Left forelimb (tissue), 1 donor: ENCODE measurements around the gene SHISA9.

Experiments
- DNase-seq: peaks from one replicate; pipeline ENCODE4 v3.0.0-alpha.2; 2018; ENCODE audit warnings: low spot score

SHISA9 gene

GRCh38 chr16:12951976-12952375, 50.6 kb downstream of the SHISA9 start:
- DNase-seq: no peak

- DNase-seq: no peak
Observed at GRCh38 chr16:12958366-12958765, 57.0 kb downstream of the SHISA9 start.

DNA sequence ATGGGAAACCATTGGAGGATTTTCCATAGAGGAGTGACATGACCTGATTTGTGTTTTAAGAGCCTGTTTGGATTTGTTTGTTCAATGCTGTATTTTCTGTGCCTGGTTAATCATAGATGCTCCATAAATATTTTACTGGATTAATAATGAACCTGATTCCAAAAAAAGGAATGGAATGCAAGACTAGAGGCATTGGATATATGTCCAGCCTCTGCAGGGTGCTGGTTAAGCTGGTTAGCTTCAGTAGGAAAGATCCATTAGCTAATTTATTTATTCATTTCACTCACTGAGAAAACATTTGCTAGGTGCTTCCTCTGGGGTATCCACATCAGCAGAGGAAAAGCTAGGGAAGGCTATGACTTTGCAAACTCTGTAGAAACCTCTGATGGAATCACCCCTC, 57.7 kb downstream of the SHISA9 start:
- DNase-seq: no peak

- DNase-seq: no peak
Observed at GRCh38 chr16:12961626-12962025, 60.2 kb downstream of the SHISA9 start.

- DNase-seq: no peak
Observed at GRCh38 chr16:12964461-12964860, 63.1 kb downstream of the SHISA9 start.

DNA sequence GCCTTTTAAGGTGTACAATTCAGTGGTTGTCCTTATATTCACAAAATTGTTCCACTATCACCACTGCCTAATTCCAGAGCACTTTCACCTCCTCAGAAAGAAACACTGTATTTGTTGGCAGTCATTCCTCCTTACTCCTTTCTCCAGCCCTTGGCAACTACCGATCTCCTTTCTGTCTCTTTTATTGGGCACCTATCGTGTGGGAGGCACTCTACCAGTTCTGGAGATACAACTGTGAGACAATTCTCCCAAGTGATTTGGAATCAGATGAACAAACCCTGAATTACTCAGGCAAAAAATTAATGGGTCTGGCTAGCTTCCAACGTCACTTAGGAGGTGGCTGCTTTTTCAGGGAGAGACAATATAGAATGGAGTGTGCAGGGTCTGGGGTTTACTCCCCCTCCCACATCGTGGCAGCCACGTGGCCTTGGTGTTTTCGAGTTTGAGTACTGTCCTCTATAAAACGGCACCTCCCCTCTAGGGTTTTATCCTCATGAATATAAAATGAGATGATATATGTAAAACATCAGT, 63.9 kb downstream of the SHISA9 start:
- DNase-seq: no peak

GRCh38 chr16:12971241-12971640, 69.8 kb downstream of the SHISA9 start:
- DNase-seq: no peak

GRCh38 chr16:12972246-12972645, 70.8 kb downstream of the SHISA9 start:
- DNase-seq: no peak

DNA sequence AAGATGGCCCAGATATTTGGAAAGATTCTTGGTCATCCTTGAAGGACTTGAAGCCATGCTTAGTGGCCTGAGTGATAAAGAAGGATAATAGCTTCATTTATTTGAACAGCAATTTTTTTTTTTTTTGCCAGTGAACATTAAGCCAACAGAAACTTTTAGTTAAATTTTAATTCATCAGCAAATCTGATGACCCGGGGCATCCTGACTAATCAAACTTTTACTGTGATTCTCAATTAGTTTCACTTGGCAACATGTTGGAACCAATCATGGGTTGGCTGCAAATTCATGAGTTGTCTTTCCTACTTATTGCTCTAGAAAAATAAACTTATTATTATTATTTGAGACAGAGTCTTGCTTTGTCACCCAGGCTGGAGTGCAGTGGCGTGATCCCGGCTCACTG, 74.4 kb downstream of the SHISA9 start:
- DNase-seq: no peak

DNA sequence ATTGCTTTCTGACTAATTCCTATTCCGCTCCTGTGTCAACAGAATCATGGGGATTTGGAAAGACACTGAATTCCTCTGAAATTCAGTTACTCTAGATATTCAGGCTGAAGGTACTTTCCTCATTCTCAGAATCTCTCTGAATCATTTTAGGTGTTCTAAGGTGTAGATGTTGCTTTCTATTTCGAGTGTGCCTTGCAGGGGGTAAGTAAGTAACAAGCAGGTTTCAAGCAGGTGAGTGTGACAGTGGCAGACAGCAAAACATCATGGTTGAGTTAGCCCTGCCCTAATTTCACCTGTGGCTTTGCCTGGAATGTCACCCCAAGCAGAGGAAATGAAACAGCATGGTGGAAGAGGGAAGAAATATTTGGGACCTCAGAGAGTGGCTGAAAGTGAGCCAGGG, 75.1 kb downstream of the SHISA9 start:
- no peak for DNase-seq

GRCh38 chr16:12976936-12977335, 75.5 kb downstream of the SHISA9 start:
- no peak for DNase-seq

DNA sequence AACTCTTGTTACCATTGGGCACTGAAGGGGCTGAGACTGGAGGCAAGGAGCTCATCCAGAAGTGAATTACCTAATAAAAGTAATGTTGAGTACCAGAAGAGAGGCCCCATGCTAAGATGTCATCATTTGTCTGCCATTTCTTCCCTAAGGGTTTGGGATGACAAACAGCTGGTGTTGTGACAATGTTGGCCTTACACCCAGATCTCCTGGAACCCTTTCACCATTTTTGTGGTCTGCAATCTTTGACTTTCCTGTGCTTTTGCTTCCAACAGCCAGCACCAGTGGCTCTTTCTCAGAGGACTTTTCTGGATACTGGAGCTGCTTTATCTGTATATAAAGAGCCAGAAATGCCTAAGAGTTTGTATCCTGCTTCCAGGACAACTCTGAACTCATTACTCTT, 84.1 kb downstream of the SHISA9 start:
- no peak for DNase-seq

DNA sequence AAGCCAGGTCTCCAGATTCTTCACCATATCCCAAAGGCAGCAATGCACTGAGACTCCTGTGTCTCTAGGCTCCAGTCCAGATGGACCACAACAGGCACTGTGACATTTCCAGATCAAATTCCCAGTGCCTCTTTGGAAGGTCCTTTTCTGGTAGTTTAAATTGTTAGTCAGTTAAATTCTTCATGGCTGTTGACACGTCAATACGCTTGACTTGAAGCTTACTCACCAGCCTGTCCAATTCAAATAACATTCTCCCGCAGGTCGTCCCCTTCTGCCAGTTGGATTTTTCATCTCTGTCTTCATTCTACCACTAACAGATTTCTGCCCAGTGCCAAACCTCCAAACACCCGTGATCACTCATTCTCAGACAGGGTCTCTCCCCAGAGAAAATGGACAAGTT, 86.7 kb downstream of the SHISA9 start:
- no peak for DNase-seq

DNA sequence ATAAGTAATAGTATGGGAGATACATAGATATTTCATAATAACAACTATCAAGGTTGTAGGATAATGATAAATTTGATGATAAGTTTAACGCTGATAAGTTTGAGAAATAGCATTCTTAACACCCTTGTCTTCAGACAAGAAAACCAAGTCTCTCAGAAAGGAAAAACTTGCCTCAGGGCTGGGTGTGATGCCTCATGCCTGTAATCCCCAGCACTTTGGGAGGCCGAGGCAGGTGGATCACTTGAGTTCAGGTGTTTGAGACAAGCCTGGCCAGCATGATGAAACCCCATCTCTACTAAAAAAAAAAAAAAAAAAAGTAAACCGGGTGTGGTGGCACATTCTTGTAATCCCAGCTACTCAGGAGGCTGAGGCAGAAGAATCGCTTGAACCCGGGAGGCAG, 90.7 kb downstream of the SHISA9 start:
- DNase-seq: no peak

GRCh38 chr16:12994402-12994801, 93.0 kb downstream of the SHISA9 start:
- DNase-seq: no peak

GRCh38 chr16:12995721-12996372, 94.4 kb downstream of the SHISA9 start:
- DNase-seq: no peak

DNA sequence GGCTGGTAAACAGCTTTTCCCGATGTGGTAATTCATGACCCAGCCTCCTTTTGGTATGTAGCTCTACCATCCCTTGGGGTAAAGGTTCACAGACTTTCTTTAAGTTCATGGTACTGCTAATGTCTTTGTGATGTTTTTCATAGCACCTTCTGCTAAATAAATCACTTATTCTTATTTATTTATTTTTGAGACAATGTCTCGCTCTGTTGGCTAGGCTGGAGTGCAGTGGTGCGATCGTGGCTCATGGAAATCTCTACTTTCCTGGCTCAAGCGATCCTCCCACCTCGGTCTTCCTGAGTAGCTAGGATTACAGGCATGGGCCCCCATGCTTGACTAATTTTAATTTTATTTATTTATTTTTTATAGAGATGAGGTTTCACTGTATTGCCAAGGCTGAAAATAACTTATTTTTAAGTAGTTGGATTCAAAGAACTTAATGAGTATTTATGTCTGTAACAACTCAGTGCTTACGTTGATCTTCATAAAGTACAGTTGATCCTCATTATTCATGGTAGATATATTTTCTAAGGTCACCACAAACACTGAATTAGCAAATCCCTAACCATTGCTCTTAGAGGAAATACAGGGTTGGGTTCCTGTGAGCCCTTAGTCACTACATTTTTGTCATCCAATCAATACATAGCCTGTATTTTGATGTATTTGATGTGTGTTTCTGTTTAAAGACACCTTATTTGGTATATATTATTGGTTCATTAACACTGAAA, 97.1 kb downstream of the SHISA9 start:
- DNase-seq: no peak

DNA sequence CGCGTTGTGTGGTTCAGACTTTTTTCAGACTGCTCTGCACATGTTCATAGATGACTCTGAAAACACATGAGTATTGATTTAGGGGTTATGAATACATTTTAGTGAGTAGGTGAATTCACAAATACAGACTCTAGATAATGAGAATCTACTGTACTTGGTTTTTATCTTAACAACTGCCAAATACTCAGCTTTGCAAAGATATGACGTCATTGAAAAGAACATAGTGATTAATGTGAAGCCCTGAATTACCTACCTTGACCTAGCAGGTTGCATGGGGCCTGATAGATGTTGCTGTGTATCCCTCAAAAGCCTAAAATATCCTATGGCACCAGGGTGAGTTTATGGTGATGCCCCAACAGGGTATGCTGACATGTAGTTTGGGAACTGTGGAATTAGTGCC, 98.0 kb downstream of the SHISA9 start:
- DNase-seq: no peak

DNA sequence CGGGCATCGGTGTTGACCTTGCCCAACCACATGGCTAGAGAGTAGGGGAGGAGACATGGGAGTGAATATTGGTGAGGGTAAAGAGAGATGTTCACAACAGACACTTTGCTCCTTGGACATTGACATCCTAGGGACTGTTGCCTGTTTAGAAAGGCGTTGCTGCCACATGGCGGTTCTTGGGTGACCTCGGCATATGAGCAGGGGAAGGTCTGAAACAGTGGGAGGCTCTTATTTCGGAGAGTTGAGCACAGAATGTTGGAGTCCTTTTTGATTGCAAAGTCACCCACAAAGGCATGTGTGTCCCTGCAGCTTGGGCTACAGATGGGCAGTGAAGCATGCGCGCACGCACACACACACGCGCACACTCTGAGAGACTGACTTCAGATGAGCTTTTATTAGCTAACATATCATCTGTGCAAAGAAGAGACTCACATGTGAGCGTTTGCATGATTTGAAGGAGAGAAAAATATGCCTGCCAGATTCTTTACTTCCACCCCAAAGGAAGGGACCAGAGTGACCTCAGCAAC, 104.4 kb downstream of the SHISA9 start:
- no peak for DNase-seq

- no peak for DNase-seq
Observed at GRCh38 chr16:13012601-13013000, 111.2 kb downstream of the SHISA9 start.

DNA sequence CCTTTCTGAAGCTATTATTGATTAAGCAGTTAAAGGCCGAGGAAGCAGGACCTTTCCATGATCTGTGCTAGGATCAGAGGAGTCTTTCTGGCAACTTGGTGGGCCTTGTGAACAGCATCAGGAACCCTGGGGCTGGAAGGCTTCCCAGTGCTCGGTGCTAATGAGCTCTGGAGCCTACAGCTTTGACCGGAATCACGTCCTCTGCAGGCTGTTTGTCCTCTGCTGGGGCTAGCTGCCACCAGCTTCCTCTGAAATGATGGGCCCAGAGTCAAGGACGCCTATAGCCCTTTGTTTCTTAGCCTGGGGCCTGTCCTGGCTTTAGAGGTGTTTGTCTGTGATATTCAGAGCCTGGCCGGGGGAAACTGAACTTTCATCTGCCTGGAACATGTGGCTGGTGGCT, 111.6 kb downstream of the SHISA9 start:
- no peak for DNase-seq

DNA sequence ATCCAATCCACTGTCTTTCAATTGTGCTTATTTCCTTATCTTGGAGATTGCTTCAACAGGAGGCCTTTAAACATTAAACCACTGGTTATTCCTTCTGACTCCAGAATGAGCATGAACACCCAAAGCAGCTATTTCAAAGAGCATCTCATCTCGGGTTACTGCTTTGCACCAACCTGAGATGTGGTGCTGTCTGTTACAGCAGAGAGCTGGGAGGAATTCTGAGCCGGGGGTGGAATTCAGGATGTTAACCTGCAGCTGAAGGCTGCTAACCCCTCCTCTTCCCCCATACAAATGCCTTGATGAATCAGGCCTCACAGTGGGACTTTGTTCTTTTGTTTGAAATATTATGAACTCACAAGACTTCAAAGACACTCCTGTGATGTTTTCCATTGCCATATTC, 113.1 kb downstream of the SHISA9 start:
- DNase-seq: no peak

DNA sequence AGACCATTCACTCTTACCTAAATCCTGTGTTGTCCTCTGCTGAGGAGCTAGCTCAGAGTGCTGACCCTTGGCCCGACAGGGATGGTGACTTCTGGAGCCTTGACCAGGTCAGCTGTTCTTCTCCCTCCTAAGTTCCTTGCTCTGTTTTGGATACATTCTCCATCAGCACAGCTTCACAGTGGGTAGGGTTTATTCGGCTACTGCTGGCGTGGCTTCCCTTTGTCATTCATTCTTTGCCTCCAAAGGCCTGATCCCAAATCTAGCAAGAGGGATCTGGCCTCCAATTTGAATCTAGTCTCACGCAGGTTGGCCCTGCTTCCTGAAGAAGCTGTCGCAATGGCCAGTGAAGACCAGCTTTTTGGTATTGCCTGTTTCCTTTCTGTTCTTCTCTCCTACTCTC, 116.6 kb downstream of the SHISA9 start:
- no peak for DNase-seq

- no peak for DNase-seq
Observed at GRCh38 chr16:13021996-13022395, 120.6 kb downstream of the SHISA9 start.
